Liver (tissue), 9 donors: ENCODE data around the gene TRMT10A. TPM values are rescaled to one million over a fixed set of nuclear protein-coding genes. Genes with fewer than 3 reads are reported as not detected.

Experiments used
- DNase-seq: peaks from one replicate; pipeline ENCODE4 v3.0.0-alpha.2; 2017; ENCODE audit warnings: low spot score
- H3K27ac ChIP-seq, 2 donors: one replicate each; pipeline ENCODE4 v1.7.0; 2013; ENCODE audit warnings: inconsistent platforms in 2 of 2, low read length in 2 of 2, control low read depth in 1 of 2, low read depth in 1 of 2, mild to moderate bottlenecking in 1 of 2
- H3K27me3 ChIP-seq, 4 donors: one replicate each; pipeline versions ENCODE4 v1.6.1 to v1.7.0; 2013; ENCODE audit warnings: low read length in 3 of 4, inconsistent platforms in 1 of 4, mild to moderate bottlenecking in 1 of 4, moderate library complexity in 1 of 4; ENCODE audit not compliant: control insufficient read depth in 4 of 4, insufficient read depth in 4 of 4
- H3K36me3 ChIP-seq, 4 donors: one replicate each; pipeline versions ENCODE4 v1.6.1 to v1.7.0; 2013; ENCODE audit warnings: low read length in 3 of 4, mild to moderate bottlenecking in 3 of 4, low read depth in 1 of 4, moderate library complexity in 1 of 4; ENCODE audit not compliant: control insufficient read depth in 4 of 4, insufficient read depth in 3 of 4
- H3K4me1 ChIP-seq, 4 donors: one replicate each; pipeline versions ENCODE4 v1.6.1 to v1.7.0; 2013; ENCODE audit warnings: low read length in 3 of 4, mild to moderate bottlenecking in 3 of 4, moderate library complexity in 1 of 4; ENCODE audit not compliant: control insufficient read depth in 4 of 4, insufficient read depth in 4 of 4
- H3K4me3 ChIP-seq, 3 donors: one replicate each; pipeline versions ENCODE4 v1.6.1 to v1.7.0; 2013; ENCODE audit warnings: low read length in 3 of 3, control low read depth in 1 of 3, low read depth in 1 of 3, mild to moderate bottlenecking in 1 of 3
- H3K9ac ChIP-seq, 2 donors: one replicate each; pipeline ENCODE4 v1.7.0; 2013; ENCODE audit warnings: low read length in 2 of 2, mild to moderate bottlenecking in 2 of 2, moderate library complexity in 2 of 2, control low read depth in 1 of 2, low read depth in 1 of 2
- H3K9me3 ChIP-seq, 4 donors: one replicate each; pipeline versions ENCODE4 v1.6.1 to v1.7.0; 2013; ENCODE audit warnings: low read length in 3 of 4; ENCODE audit not compliant: control insufficient read depth in 4 of 4
- ATF3 ChIP-seq: IDR thresholded peaks from 2 replicates; pipeline ENCODE4 v1.6.1; 2016; ENCODE audit warnings: antibody characterized with exemption
- CTCF ChIP-seq: fragments of 150-350 bp; IDR thresholded peaks from 2 replicates; pipeline ENCODE4 v1.5.1; 2017; ENCODE audit warnings: improper control_type of control experiment, low read depth, low read length; ENCODE audit not compliant: missing input control
- EGR1 ChIP-seq, 2 donors: IDR thresholded peaks; 2 replicates each; pipeline ENCODE4 v1.6.1; 2016 to 2018; ENCODE audit warnings: antibody characterized with exemption in 2 of 2, low read depth in 2 of 2
- FOXA1 ChIP-seq: IDR thresholded peaks from 2 replicates; pipeline ENCODE4 v1.6.1; 2016; ENCODE audit warnings: antibody characterized with exemption
- FOXA2 ChIP-seq: IDR thresholded peaks from 2 replicates; pipeline ENCODE4 v1.6.1; 2016; ENCODE audit warnings: antibody characterized with exemption
- GABPA ChIP-seq, 2 donors: IDR thresholded peaks in 1 of 2; conservative IDR thresholded peaks in 1 of 2; 2 replicates each; pipeline ENCODE4 v1.6.1; 2016; ENCODE audit warnings: antibody characterized with exemption in 2 of 2, mild to moderate bottlenecking in 1 of 2, moderate library complexity in 1 of 2
- HNF4A ChIP-seq, 2 donors: conservative IDR thresholded peaks; 2 replicates each; pipeline ENCODE4 v1.6.1; 2016; ENCODE audit warnings: antibody characterized with exemption in 2 of 2, mild to moderate bottlenecking in 2 of 2
- HNF4G ChIP-seq: IDR thresholded peaks from 2 replicates; pipeline ENCODE4 v1.6.1; 2016; ENCODE audit warnings: antibody characterized with exemption
- JUND ChIP-seq, 2 donors: IDR thresholded peaks; 2 replicates each; pipeline ENCODE4 v1.6.1; 2016; ENCODE audit warnings: antibody characterized with exemption in 2 of 2
- MAX ChIP-seq: IDR thresholded peaks from 2 replicates; pipeline ENCODE4 v1.6.1; 2016; ENCODE audit warnings: antibody characterized with exemption
- NR2F2 ChIP-seq: IDR thresholded peaks from 2 replicates; pipeline ENCODE4 v1.6.1; 2016; ENCODE audit warnings: antibody characterized with exemption
- RAD21 ChIP-seq, 2 donors: IDR thresholded peaks; 2 replicates each; pipeline ENCODE4 v1.6.1; 2016; ENCODE audit warnings: antibody characterized with exemption in 2 of 2, mild to moderate bottlenecking in 2 of 2
- REST ChIP-seq: IDR thresholded peaks from 2 replicates; pipeline ENCODE4 v1.6.1; 2016; ENCODE audit warnings: antibody characterized with exemption, mild to moderate bottlenecking
- RXRA ChIP-seq, 2 donors: IDR thresholded peaks; 2 replicates each; pipeline ENCODE4 v1.6.1; 2017 to 2018; ENCODE audit warnings: antibody characterized with exemption in 2 of 2, mild to moderate bottlenecking in 1 of 2
- SP1 ChIP-seq: IDR thresholded peaks from 2 replicates; pipeline ENCODE4 v1.6.1; 2018; ENCODE audit warnings: antibody characterized with exemption, mild to moderate bottlenecking
- TAF1 ChIP-seq: conservative IDR thresholded peaks from 2 replicates; pipeline ENCODE4 v1.6.1; 2016; ENCODE audit warnings: antibody characterized with exemption, mild to moderate bottlenecking
- YY1 ChIP-seq: IDR thresholded peaks from 2 replicates; pipeline ENCODE4 v1.6.1; 2016; ENCODE audit warnings: antibody characterized with exemption, mild to moderate bottlenecking
- ZBTB33 ChIP-seq: IDR thresholded peaks from 2 replicates; pipeline ENCODE4 v1.6.1; 2016; ENCODE audit warnings: antibody characterized with exemption
- WGBS: extraction: QIAGEN DNeasy Blood & Tissue Kit; methylation state at CpG from one replicate; pipeline ENCODE4 v1.1.7; 2013; 5-methylcytosine and 5-hydroxymethylcytosine counted together
- polyA plus RNA-seq, 2 donors: library from polyadenylated mRNA; stranded (reverse) in 1 of 2; unstranded in 1 of 2; fragments of 200-250 nt in 1 of 2; fragments of >200 nt in 1 of 2; fragmentation: Nextera tagmentation in 1 of 2; extraction: Ambion mirVana in 1 of 2; gene quantifications; one replicate each; pipeline versions ENCODE4 v1.2.1 to v1.2.3, GENCODE V29; 2013 to 2015
- total RNA-seq, 2 donors: library from RNA; depleted of rRNA; stranded (reverse); fragments of >200 nt; gene quantifications; one replicate each; pipeline ENCODE4 v1.2.3, GENCODE V29; 2014
- donor health status: healthy.
- donor health status: healthy.
- donor health status: healthy.
- donor health status: healthy.
- donor health status: healthy.

Gene TRMT10A
- total and polyA plus RNA-seq, 4 donors: 2.8 to 6.8 (median 3.4) TPM

- Histone ChIP-seq H3K36me3 (no peaks in the 10 kb centered on the region), H3K4me3 (no peak overlapping the region), H3K9me3 (no peaks in the 10 kb centered on the region), H3K4me1 (no peaks in the 10 kb centered on the region), H3K9ac (no peak overlapping the region), H3K27me3 (no peaks in the 10 kb centered on the region), H3K27ac (no peak overlapping the region)
- no peak for DNase-seq
- TF ChIP-seq ATF3 (no peak), RAD21 (IDR thresholded peaks at IDR 0.05) (no peak)
Measured at GRCh38 chr4:99507762-99508161, 56.1 kb downstream of the TRMT10A start.

- H3K27ac ChIP-seq: no peak overlapping the region
- no peak overlapping the region for H3K9ac ChIP-seq
- H3K4me1 ChIP-seq: no peaks in the 10 kb centered on the region
- no peaks in the 10 kb centered on the region for H3K27me3 ChIP-seq
- no peaks in the 10 kb centered on the region for H3K36me3 ChIP-seq
- WGBS: 89% methylated on average over 1 of the region's 1 CpG
- no peak for DNase-seq
- H3K4me3 ChIP-seq: no peak overlapping the region
- TF ChIP-seq EGR1 (IDR thresholded peaks at IDR 0.05; ENCODE audit: low read depth in 2 of 2): no peak
- TF ChIP-seq NR2F2: no peak
- no peak for TF ChIP-seq FOXA1
- TF ChIP-seq HNF4A (conservative IDR thresholded peaks at IDR 0.05): no peak
- no peak for TF ChIP-seq RAD21 (IDR thresholded peaks at IDR 0.05)
- no peak for TF ChIP-seq ZBTB33
- no peaks in the 10 kb centered on the region for H3K9me3 ChIP-seq
Measured at GRCh38 chr4:99507349-99507748, 56.5 kb downstream of the TRMT10A start.

- Histone ChIP-seq H3K27ac (no peak overlapping the region), H3K9me3 (no peaks in the 10 kb centered on the region), H3K4me1 (no peaks in the 10 kb centered on the region), H3K9ac (no peak overlapping the region), H3K27me3 (no peaks in the 10 kb centered on the region), H3K36me3 (no peaks in the 10 kb centered on the region), H3K4me3 (no peak overlapping the region)
- no peak for DNase-seq
- TF ChIP-seq FOXA2: no peak
- TF ChIP-seq RXRA (IDR thresholded peaks at IDR 0.05): no peak
- TF ChIP-seq REST: no peak
- TF ChIP-seq SP1: no peak
- no peak for TF ChIP-seq CTCF
- no peak for TF ChIP-seq JUND (IDR thresholded peaks at IDR 0.05)
- no peak for TF ChIP-seq HNF4A (conservative IDR thresholded peaks at IDR 0.05)
- TF ChIP-seq MAX: no peak
- TF ChIP-seq EGR1 (IDR thresholded peaks at IDR 0.05; ENCODE audit: low read depth in 2 of 2): no peak
- TF ChIP-seq NR2F2: no peak
- no peak for TF ChIP-seq HNF4G
- no peak for TF ChIP-seq ATF3
- TF ChIP-seq TAF1: no peak
- TF ChIP-seq GABPA (IDR thresholded peaks at IDR 0.05 in 1 of 2, conservative IDR thresholded peaks at IDR 0.05 in 1 of 2): no peak
- TF ChIP-seq RAD21 (IDR thresholded peaks at IDR 0.05): no peak
- TF ChIP-seq YY1: no peak
- TF ChIP-seq ZBTB33: no peak
- WGBS: 80% methylated on average over 2 of the region's 2 CpGs
Measured at GRCh38 chr4:99506781-99507180, 57.1 kb downstream of the TRMT10A start.
